Fibroblast of lung (primary cell): ENCODE measurements around the gene UBA1. TPM values are rescaled to one million over a fixed set of nuclear protein-coding genes. Genes with fewer than 3 reads are reported as not detected.
A peak's percentile ranks its signal among the peaks of the same experiment; 100 is the strongest.

Experiments used
- DNase-seq, 2 donors: peaks; one replicate each; pipeline versions ENCODE4 v3.0.0 to v3.0.0-alpha.2; 2010; ENCODE audit warnings: low read depth in 2 of 2
- H2AFZ ChIP-seq: 2 replicates; pipeline ENCODE4 v1.5.1; 2012; ENCODE audit warnings: low read length, control low read depth, inconsistent platforms
- H3K27ac ChIP-seq: 2 replicates; pipeline ENCODE4 v1.5.1; 2011; ENCODE audit warnings: low read length, control low read depth; ENCODE audit not compliant: insufficient read depth
- H3K27me3 ChIP-seq: 2 replicates; pipeline ENCODE4 v1.5.1; 2011; ENCODE audit warnings: mild to moderate bottlenecking, low read length; ENCODE audit not compliant: control insufficient read depth, insufficient read depth
- H3K36me3 ChIP-seq: 2 replicates; pipeline ENCODE4 v1.5.1; 2011; ENCODE audit warnings: low read length; ENCODE audit not compliant: control insufficient read depth, insufficient read depth
- H3K4me1 ChIP-seq: 2 replicates; pipeline ENCODE4 v1.5.1; 2011; ENCODE audit warnings: low read length; ENCODE audit not compliant: control insufficient read depth, insufficient read depth; ENCODE audit errors: extremely low read depth
- H3K4me2 ChIP-seq: 2 replicates; pipeline ENCODE4 v1.5.1; 2011; ENCODE audit warnings: low read length, control low read depth; ENCODE audit not compliant: insufficient read depth; ENCODE audit errors: extremely low read depth
- H3K4me3 ChIP-seq, 4 experiments: fragments of 200-600 bp in 1 of 4; sonication (generic) in 1 of 4; replicated peaks in 1 of 4; 2 replicates each; pipeline ENCODE4 v1.5.1; 2011 to 2016; ENCODE audit warnings: low read length in 4 of 4, low read depth in 3 of 4, mild to moderate bottlenecking in 3 of 4, control low read depth in 2 of 4, inconsistent platforms in 1 of 4, mixed read lengths in 1 of 4; ENCODE audit not compliant: insufficient read depth in 1 of 4; ENCODE audit errors: control extremely low read depth in 1 of 4
- H3K79me2 ChIP-seq: 2 replicates; pipeline ENCODE4 v1.5.1; 2012; ENCODE audit warnings: mild to moderate bottlenecking, low read length, inconsistent platforms; ENCODE audit not compliant: control insufficient read depth, insufficient read depth
- H3K9ac ChIP-seq: 2 replicates; pipeline ENCODE4 v1.5.1; 2011; ENCODE audit warnings: mild to moderate bottlenecking, low read length, control low read depth; ENCODE audit not compliant: insufficient read depth
- H3K9me3 ChIP-seq: 2 replicates; pipeline ENCODE4 v1.5.1; 2012; ENCODE audit warnings: low read depth, low read length; ENCODE audit not compliant: control insufficient read depth, insufficient read depth
- H4K20me1 ChIP-seq: 2 replicates; pipeline ENCODE4 v1.5.1; 2011; ENCODE audit warnings: low read length; ENCODE audit not compliant: control insufficient read depth, insufficient read depth; ENCODE audit errors: extremely low read depth
- CTCF ChIP-seq, 2 donors: IDR thresholded peaks in 1 of 2; conservative IDR thresholded peaks in 1 of 2; 1 replicate in 1 of 2; 2 replicates in 1 of 2; pipeline ENCODE4 v1.5.1; 2011 to 2012; ENCODE audit warnings: low read length in 2 of 2, control low read depth in 1 of 2, inconsistent platforms in 1 of 2, low read depth in 1 of 2, mild to moderate bottlenecking in 1 of 2
- EZH2 ChIP-seq: IDR thresholded peaks from 2 replicates; pipeline ENCODE4 v1.5.1; 2012; ENCODE audit warnings: low read length, control low read depth, mild to moderate bottlenecking; ENCODE audit errors: missing control alignments
- polyA plus RNA-seq, 2 donors: library from polyadenylated mRNA; depleted of rRNA in 1 of 2; stranded (reverse) in 1 of 2; unstranded in 1 of 2; fragments of >200 nt; gene quantifications; 2 replicates each; pipeline ENCODE4 v1.2.1, GENCODE V29; 2011 to 2012; ENCODE audit warnings: missing spikeins in 1 of 2
- total RNA-seq: library from RNA; depleted of rRNA; stranded (reverse); fragments of >200 nt; gene quantifications from 2 replicates; pipeline ENCODE4 v1.2.1, GENCODE V29; 2014

UBA1 gene
- total and polyA plus RNA-seq, 2 donors (not counting 1 experiment from before 2014, with no cell fraction given) = 135 to 158 TPM

- H3K9me3 ChIP-seq = no peaks in the 10 kb centered on the region
- peaks cover 66% of the 10 kb centered on the region for H3K79me2 ChIP-seq
- H3K27me3 ChIP-seq = no peaks in the 10 kb centered on the region
- DNase-seq = no peak
- H4K20me1 ChIP-seq = no peaks in the 10 kb centered on the region
- no peaks in the 10 kb centered on the region for H3K36me3 ChIP-seq
- H3K4me3 ChIP-seq = peak overlapping the region; percentile 50 to 85 (median 68)
- H3K4me2 ChIP-seq = peak overlapping the region; percentile 92
- TF ChIP-seq EZH2 = no peak
- no peak for TF ChIP-seq CTCF (conservative IDR thresholded peaks at IDR 0.05 in 1 of 2, IDR thresholded peaks at IDR 0.05 in 1 of 2; ENCODE audit: low read depth in 1 of 2, low read length in 2 of 2)
- H3K9ac ChIP-seq = peak overlapping the region; percentile 87
- H2AFZ ChIP-seq = no peak overlapping the region
- peak overlapping the region; percentile 63 for H3K27ac ChIP-seq
- no peaks in the 10 kb centered on the region for H3K4me1 ChIP-seq
Measured at GRCh38 chrX:47146121-47146935, 47.3 kb upstream of the UBA1 start.

- H3K36me3 ChIP-seq = no peaks in the 10 kb centered on the region
- H3K9ac ChIP-seq = no peak overlapping the region
- no peak for TF ChIP-seq CTCF (conservative IDR thresholded peaks at IDR 0.05 in 1 of 2, IDR thresholded peaks at IDR 0.05 in 1 of 2; ENCODE audit: low read depth in 1 of 2, low read length in 2 of 2)
- TF ChIP-seq EZH2 = no peak
- no peaks in the 10 kb centered on the region for H3K4me1 ChIP-seq
- H4K20me1 ChIP-seq = no peaks in the 10 kb centered on the region
- no peak for DNase-seq
- peak overlapping the region; percentile 92 for H3K4me2 ChIP-seq
- H3K27ac ChIP-seq = no peak overlapping the region
- H3K79me2 ChIP-seq = peaks cover 71% of the 10 kb centered on the region
- H2AFZ ChIP-seq = no peak overlapping the region
- H3K27me3 ChIP-seq = no peaks in the 10 kb centered on the region
- H3K9me3 ChIP-seq = no peaks in the 10 kb centered on the region
- H3K4me3 ChIP-seq = peak overlapping the region; percentile 50 to 85 (median 68)
Measured at GRCh38 chrX:47146936-47147859, 46.4 kb upstream of the UBA1 start.

GRCh38 chrX:47148946-47149345 is 44.7 kb upstream of the UBA1 start:
- Histone ChIP-seq H3K4me3 (no peak overlapping the region), H3K79me2 (peaks cover 74% of the 10 kb centered on the region), H3K9ac (no peak overlapping the region), H3K27ac (no peak overlapping the region), H3K27me3 (no peaks in the 10 kb centered on the region), H3K9me3 (no peaks in the 10 kb centered on the region), H2AFZ (no peak overlapping the region), H3K4me1 (no peaks in the 10 kb centered on the region), H3K36me3 (no peaks in the 10 kb centered on the region), H3K4me2 (no peak overlapping the region), H4K20me1 (no peaks in the 10 kb centered on the region)
- DNase-seq = no peak
- TF ChIP-seq EZH2 (no peak), CTCF (conservative IDR thresholded peaks at IDR 0.05 in 1 of 2, IDR thresholded peaks at IDR 0.05 in 1 of 2; ENCODE audit: low read depth in 1 of 2, low read length in 2 of 2) (no peak)
